ENCODE data around the gene ANK2. TPM values are rescaled to one million over a fixed set of nuclear protein-coding genes. Genes with fewer than 3 reads are reported as not detected.

ANK2 gene
- total RNA-seq, 1 donor from 2014 or later, result 77.8 TPM

DNA sequence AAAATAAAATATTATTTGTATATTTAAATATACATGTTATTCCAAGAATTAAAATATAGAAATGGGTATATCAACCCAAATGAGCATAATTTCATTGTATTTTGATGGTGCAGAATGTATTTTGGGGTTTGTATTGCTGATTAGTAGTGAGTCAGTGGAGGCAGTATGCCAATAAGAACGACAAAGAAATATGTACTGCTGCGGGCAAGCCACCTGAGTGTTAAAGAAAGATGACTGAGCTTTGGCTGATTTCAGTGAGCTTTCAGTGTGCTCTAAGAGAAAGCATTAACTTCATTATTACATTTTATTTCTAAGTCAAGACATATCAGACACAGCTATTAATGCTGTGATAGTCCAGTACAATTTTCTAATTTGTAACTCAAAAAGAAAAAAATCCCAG lies 297.8 kb downstream of the ANK2 start:
- Histone ChIP-seq H2AFZ (ENCODE audit: low read depth, low read length) (no peak overlapping the region), H3K4me2 (ENCODE audit: low read length) (no peak overlapping the region), H3K36me3 (ENCODE audit: insufficient read depth, low read length) (no peaks in the 10 kb centered on the region), H4K20me1 (ENCODE audit: insufficient read depth, low read length) (no peaks in the 10 kb centered on the region), H3K4me1 (ENCODE audit: insufficient read depth, low read length) (no peaks in the 10 kb centered on the region), H3K9ac (ENCODE audit: low read length) (no peak overlapping the region), H3K9me3 (ENCODE audit: insufficient read depth, low read depth, low read length) (no peaks in the 10 kb centered on the region), H3K4me3 (ENCODE audit: insufficient read depth, low read depth, low read length) (no peak overlapping the region), H3K27ac (ENCODE audit: low read depth, low read length) (no peak overlapping the region), H3K79me2 (ENCODE audit: insufficient read depth, low read length) (no peaks in the 10 kb centered on the region), H3K27me3 (ENCODE audit: insufficient read depth, low read length) (no peaks in the 10 kb centered on the region)
- no peaks in the 10 kb centered on the region for H3K9me3 Mint-ChIP-seq (ENCODE audit: unreplicated experiment)
- DNase-seq (ENCODE audit: low read depth), result no peak
- no peak overlapping the region for H3K27ac Mint-ChIP-seq (ENCODE audit: unreplicated experiment)
- peaks cover 1% of the 10 kb centered on the region for H3K36me3 Mint-ChIP-seq (ENCODE audit: low read depth, unreplicated experiment)
- TF ChIP-seq, protein P1, sequence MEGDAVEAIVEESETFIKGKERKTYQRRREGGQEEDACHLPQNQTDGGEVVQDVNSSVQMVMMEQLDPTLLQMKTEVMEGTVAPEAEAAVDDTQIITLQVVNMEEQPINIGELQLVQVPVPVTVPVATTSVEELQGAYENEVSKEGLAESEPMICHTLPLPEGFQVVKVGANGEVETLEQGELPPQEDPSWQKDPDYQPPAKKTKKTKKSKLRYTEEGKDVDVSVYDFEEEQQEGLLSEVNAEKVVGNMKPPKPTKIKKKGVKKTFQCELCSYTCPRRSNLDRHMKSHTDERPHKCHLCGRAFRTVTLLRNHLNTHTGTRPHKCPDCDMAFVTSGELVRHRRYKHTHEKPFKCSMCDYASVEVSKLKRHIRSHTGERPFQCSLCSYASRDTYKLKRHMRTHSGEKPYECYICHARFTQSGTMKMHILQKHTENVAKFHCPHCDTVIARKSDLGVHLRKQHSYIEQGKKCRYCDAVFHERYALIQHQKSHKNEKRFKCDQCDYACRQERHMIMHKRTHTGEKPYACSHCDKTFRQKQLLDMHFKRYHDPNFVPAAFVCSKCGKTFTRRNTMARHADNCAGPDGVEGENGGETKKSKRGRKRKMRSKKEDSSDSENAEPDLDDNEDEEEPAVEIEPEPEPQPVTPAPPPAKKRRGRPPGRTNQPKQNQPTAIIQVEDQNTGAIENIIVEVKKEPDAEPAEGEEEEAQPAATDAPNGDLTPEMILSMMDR (IDR thresholded peaks at IDR 0.05; ENCODE audit: insufficient read depth, low read depth, low read length), result no peak
- TF ChIP-seq EZH2 (IDR thresholded peaks at IDR 0.05; ENCODE audit: insufficient read depth, low read length), result no peak
- no peak for FAIRE-seq
- no peak overlapping the region for H3K4me3 Mint-ChIP-seq (ENCODE audit: unreplicated experiment)
- H3K27me3 Mint-ChIP-seq (ENCODE audit: low read depth, unreplicated experiment), result no peaks in the 10 kb centered on the region
- peaks cover 9% of the 10 kb centered on the region for H3K4me1 Mint-ChIP-seq (ENCODE audit: low read depth, unreplicated experiment)

DNA sequence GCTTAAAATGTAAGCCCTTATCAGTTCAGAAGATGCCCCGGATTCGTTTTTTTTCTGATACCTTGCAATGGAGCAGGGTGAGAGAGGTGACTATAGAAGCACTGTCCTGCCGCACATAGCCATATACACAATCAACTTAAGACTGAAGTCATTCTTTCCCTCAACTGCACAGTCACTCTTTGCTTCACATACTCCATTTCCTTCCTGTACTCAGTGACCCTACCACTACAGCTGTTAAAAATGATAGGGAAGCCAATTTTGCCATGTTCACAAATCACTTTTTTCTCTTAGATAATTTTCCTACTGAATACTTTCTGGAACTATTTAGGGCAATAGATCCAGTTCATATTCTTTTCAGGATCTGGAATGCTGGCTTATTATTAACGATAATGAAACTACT lies 300.0 kb downstream of the ANK2 start:
- Mint-ChIP-seq H3K4me3 (ENCODE audit: unreplicated experiment) (no peak overlapping the region), H3K36me3 (ENCODE audit: low read depth, unreplicated experiment) (peaks cover 10% of the 10 kb centered on the region), H3K27me3 (ENCODE audit: low read depth, unreplicated experiment) (no peaks in the 10 kb centered on the region), H3K9me3 (ENCODE audit: unreplicated experiment) (peaks cover 2% of the 10 kb centered on the region), H3K4me1 (ENCODE audit: low read depth, unreplicated experiment) (peaks cover 15% of the 10 kb centered on the region), H3K27ac (ENCODE audit: unreplicated experiment) (no peak overlapping the region)
- no peak for FAIRE-seq
- Histone ChIP-seq H3K79me2 (ENCODE audit: insufficient read depth, low read length) (no peaks in the 10 kb centered on the region), H2AFZ (ENCODE audit: low read depth, low read length) (no peak overlapping the region), H3K4me1 (ENCODE audit: insufficient read depth, low read length) (no peaks in the 10 kb centered on the region), H3K27me3 (ENCODE audit: insufficient read depth, low read length) (peaks cover 18% of the 10 kb centered on the region), H3K36me3 (ENCODE audit: insufficient read depth, low read length) (no peaks in the 10 kb centered on the region), H3K9ac (ENCODE audit: low read length) (no peak overlapping the region), H3K4me2 (ENCODE audit: low read length) (no peak overlapping the region), H3K4me3 (ENCODE audit: insufficient read depth, low read depth, low read length) (no peak overlapping the region), H3K9me3 (ENCODE audit: insufficient read depth, low read depth, low read length) (no peaks in the 10 kb centered on the region), H3K27ac (ENCODE audit: low read depth, low read length) (no peak overlapping the region), H4K20me1 (ENCODE audit: insufficient read depth, low read length) (no peaks in the 10 kb centered on the region)
- no peak for TF ChIP-seq EZH2 (IDR thresholded peaks at IDR 0.05; ENCODE audit: insufficient read depth, low read length)
- TF ChIP-seq, protein P1 (IDR thresholded peaks at IDR 0.05; ENCODE audit: insufficient read depth, low read depth, low read length), result no peak
- no peak for DNase-seq (ENCODE audit: low read depth)

DNA sequence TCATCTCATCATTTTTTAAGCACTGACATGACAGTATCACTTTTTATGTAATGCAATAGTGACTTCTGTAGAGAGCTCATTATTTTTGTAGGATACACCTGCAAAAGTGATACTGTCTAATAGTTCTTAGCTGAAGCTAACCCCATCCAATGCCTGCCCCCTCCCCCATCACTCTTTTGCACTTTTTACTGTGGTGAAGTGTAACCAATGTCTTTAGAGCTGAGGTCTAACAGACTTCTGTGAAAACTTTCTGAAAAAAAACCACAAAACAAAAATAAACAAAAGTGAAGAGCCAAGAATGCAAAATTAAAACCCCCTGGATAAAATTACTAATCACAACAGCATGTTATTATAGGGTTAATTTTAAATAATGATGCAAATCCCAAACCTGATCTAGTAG lies 301.1 kb downstream of the ANK2 start:
- H3K4me3 Mint-ChIP-seq (ENCODE audit: unreplicated experiment), result no peak overlapping the region
- DNase-seq (ENCODE audit: low read depth) (no peak), FAIRE-seq (no peak)
- peaks cover 21% of the 10 kb centered on the region for H3K4me1 Mint-ChIP-seq (ENCODE audit: low read depth, unreplicated experiment)
- H4K20me1 ChIP-seq (ENCODE audit: insufficient read depth, low read length), result no peaks in the 10 kb centered on the region
- H3K4me1 ChIP-seq (ENCODE audit: insufficient read depth, low read length), result peaks cover 6% of the 10 kb centered on the region
- H3K9me3 ChIP-seq (ENCODE audit: insufficient read depth, low read depth, low read length), result no peaks in the 10 kb centered on the region
- no peaks in the 10 kb centered on the region for H3K79me2 ChIP-seq (ENCODE audit: insufficient read depth, low read length)
- peaks cover 2% of the 10 kb centered on the region for H3K9me3 Mint-ChIP-seq (ENCODE audit: unreplicated experiment)
- H2AFZ ChIP-seq (ENCODE audit: low read depth, low read length), result no peak overlapping the region
- H3K4me3 ChIP-seq (ENCODE audit: insufficient read depth, low read depth, low read length), result no peak overlapping the region
- H3K9ac ChIP-seq (ENCODE audit: low read length), result no peak overlapping the region
- no peak overlapping the region for H3K27ac ChIP-seq (ENCODE audit: low read depth, low read length)
- no peak for TF ChIP-seq EZH2 (IDR thresholded peaks at IDR 0.05; ENCODE audit: insufficient read depth, low read length)
- TF ChIP-seq, protein P1 (IDR thresholded peaks at IDR 0.05; ENCODE audit: insufficient read depth, low read depth, low read length), result no peak
- H3K27me3 Mint-ChIP-seq (ENCODE audit: low read depth, unreplicated experiment), result no peaks in the 10 kb centered on the region
- H3K36me3 Mint-ChIP-seq (ENCODE audit: low read depth, unreplicated experiment), result peaks cover 9% of the 10 kb centered on the region
- peaks cover 23% of the 10 kb centered on the region for H3K27me3 ChIP-seq (ENCODE audit: insufficient read depth, low read length)
- no peak overlapping the region for H3K27ac Mint-ChIP-seq (ENCODE audit: unreplicated experiment)
- H3K36me3 ChIP-seq (ENCODE audit: insufficient read depth, low read length), result no peaks in the 10 kb centered on the region
- H3K4me2 ChIP-seq (ENCODE audit: low read length), result no peak overlapping the region

Measured in astrocyte (in vitro differentiated cells and primary cell).